ENCODE results near the gene CPM. TPM values are rescaled to one million over a fixed set of nuclear protein-coding genes. Genes with fewer than 3 reads are reported as not detected.

CPM gene
- total RNA-seq, 1 donor from 2014 or later, result 0.67 TPM

- H3K36me3 Mint-ChIP-seq (ENCODE audit: low read depth), result no peaks in the 10 kb centered on the region
- no peak for DNase-seq (ENCODE audit: low spot score)
- no peaks in the 10 kb centered on the region for H3K9me3 Mint-ChIP-seq (ENCODE audit: low read depth)
- no peak overlapping the region for H3K27ac Mint-ChIP-seq (ENCODE audit: unreplicated experiment)
- peaks cover 2% of the 10 kb centered on the region for H3K27me3 Mint-ChIP-seq (ENCODE audit: low read depth)
- peaks cover 8% of the 10 kb centered on the region for H3K4me1 Mint-ChIP-seq (ENCODE audit: low read depth)
- TF ChIP-seq CTCF (IDR thresholded peaks at IDR 0.05), result no peak
- no peak overlapping the region for H3K4me3 Mint-ChIP-seq (ENCODE audit: unreplicated experiment)
Measured at GRCh38 chr12:68910128-68910527, 22.8 kb downstream of the CPM start.

- no peak for TF ChIP-seq CTCF (IDR thresholded peaks at IDR 0.05)
- Mint-ChIP-seq H3K4me3 (ENCODE audit: unreplicated experiment) (no peak overlapping the region), H3K36me3 (ENCODE audit: low read depth) (no peaks in the 10 kb centered on the region), H3K9me3 (ENCODE audit: low read depth) (no peaks in the 10 kb centered on the region), H3K27me3 (ENCODE audit: low read depth) (peaks cover 4% of the 10 kb centered on the region), H3K27ac (ENCODE audit: unreplicated experiment) (no peak overlapping the region), H3K4me1 (ENCODE audit: low read depth) (no peaks in the 10 kb centered on the region)
- no peak for DNase-seq (ENCODE audit: low spot score)
Measured at GRCh38 chr12:68908076-68908475, 24.9 kb downstream of the CPM start.

- no peak overlapping the region for H3K27ac Mint-ChIP-seq (ENCODE audit: unreplicated experiment)
- no peak for TF ChIP-seq CTCF (IDR thresholded peaks at IDR 0.05)
- no peak overlapping the region for H3K4me3 Mint-ChIP-seq (ENCODE audit: unreplicated experiment)
- DNase-seq (ENCODE audit: low spot score), result no peak
- H3K9me3 Mint-ChIP-seq (ENCODE audit: low read depth), result no peaks in the 10 kb centered on the region
- H3K27me3 Mint-ChIP-seq (ENCODE audit: low read depth), result peaks cover 7% of the 10 kb centered on the region
- H3K36me3 Mint-ChIP-seq (ENCODE audit: low read depth), result no peaks in the 10 kb centered on the region
- H3K4me1 Mint-ChIP-seq (ENCODE audit: low read depth), result no peaks in the 10 kb centered on the region
Measured at GRCh38 chr12:68905733-68906132, 27.2 kb downstream of the CPM start.

GRCh38 chr12:68904351-68904962 lies 28.5 kb downstream of the CPM start:
- Mint-ChIP-seq H3K27ac (ENCODE audit: unreplicated experiment) (no peak overlapping the region), H3K4me1 (ENCODE audit: low read depth) (peaks cover under 1% of the 10 kb centered on the region), H3K27me3 (ENCODE audit: low read depth) (peaks cover 7% of the 10 kb centered on the region), H3K36me3 (ENCODE audit: low read depth) (no peaks in the 10 kb centered on the region), H3K9me3 (ENCODE audit: low read depth) (no peaks in the 10 kb centered on the region), H3K4me3 (ENCODE audit: unreplicated experiment) (no peak overlapping the region)
- TF ChIP-seq CTCF (IDR thresholded peaks at IDR 0.05), result no peak
- no peak for DNase-seq (ENCODE audit: low spot score)

GRCh38 chr12:68903511-68903910 lies 29.5 kb downstream of the CPM start:
- Mint-ChIP-seq H3K4me1 (ENCODE audit: low read depth) (peaks cover 8% of the 10 kb centered on the region), H3K36me3 (ENCODE audit: low read depth) (no peaks in the 10 kb centered on the region), H3K9me3 (ENCODE audit: low read depth) (no peaks in the 10 kb centered on the region), H3K27ac (ENCODE audit: unreplicated experiment) (no peak overlapping the region), H3K27me3 (ENCODE audit: low read depth) (peaks cover 7% of the 10 kb centered on the region), H3K4me3 (ENCODE audit: unreplicated experiment) (no peak overlapping the region)
- no peak for TF ChIP-seq CTCF (IDR thresholded peaks at IDR 0.05)
- DNase-seq (ENCODE audit: low spot score), result no peak
